ENCODE data around the gene RNASE7. TPM values are rescaled to one million over a fixed set of nuclear protein-coding genes. Genes with fewer than 3 reads are reported as not detected.

RNASE7 gene
- polyA plus RNA-seq (2013, experiment 1 of 2): not detected
- polyA plus RNA-seq (2013, experiment 2 of 2): not detected

GRCh38 chr14:21041676-21042433, at the start of gene RNASE7:
RNASE7 (plus strand) TSS chr14:21042362; CDS start chr14:21042993, 631 bp downstream.
- WGBS: 68% methylated on average over 10 of the region's 11 CpGs
- Histone ChIP-seq H3K27ac (ENCODE audit: low read length, poor library complexity, severe bottlenecking) (no peak within 1 kb of the TSS), H2BK120ac (ENCODE audit: low read depth, low read length) (no peak within 1 kb of the TSS)

GRCh38 chr14:20996521-20996920, 45.6 kb upstream of the RNASE7 start:
- H2BK5ac ChIP-seq (ENCODE audit: low read depth, low read length, poor library complexity, severe bottlenecking): no peak overlapping the region
- H2BK15ac ChIP-seq (ENCODE audit: low read depth, poor library complexity, severe bottlenecking): no peak overlapping the region
- no peaks in the 10 kb centered on the region for H3K27me3 ChIP-seq (ENCODE audit: control insufficient read depth in 1 of 2, insufficient read depth in 1 of 2, low read length in 2 of 2)
- no peak overlapping the region for H2BK12ac ChIP-seq (ENCODE audit: low read length in 2 of 2)
- peaks cover 26 to 62% of the 10 kb centered on the region in 2 experiments for H3K36me3 ChIP-seq (ENCODE audit: control insufficient read depth in 1 of 2, insufficient read depth in 2 of 2, low read depth in 1 of 2, low read length in 2 of 2)
- no peak overlapping the region for H2AK5ac ChIP-seq (ENCODE audit: low read length, severe bottlenecking)
- H3K79me1 ChIP-seq (replicated peaks; ENCODE audit: low read length, poor library complexity, severe bottlenecking): peaks cover 9% of the 10 kb centered on the region
- no peak overlapping the region for H3K27ac ChIP-seq (ENCODE audit: low read length, poor library complexity, severe bottlenecking)
- H3K4me2 ChIP-seq (ENCODE audit: low read length, poor library complexity, severe bottlenecking): no peak overlapping the region
- 97% methylated on average over 14 of the region's 14 CpGs for WGBS
- H3K23ac ChIP-seq (ENCODE audit: low read length in 2 of 2): no peak overlapping the region
- H3K9me3 ChIP-seq (ENCODE audit: control insufficient read depth, low read length): no peaks in the 10 kb centered on the region
- H2AFZ ChIP-seq (ENCODE audit: low read depth, low read length): no peak overlapping the region
- H3K4ac ChIP-seq (ENCODE audit: low read depth in 1 of 2, low read length in 2 of 2): no peak overlapping the region
- no peak overlapping the region for H4K91ac ChIP-seq (ENCODE audit: low read length)
- no peak overlapping the region for H3K14ac ChIP-seq (ENCODE audit: low read length in 2 of 2)
- no peak overlapping the region for H3K18ac ChIP-seq (ENCODE audit: low read depth in 1 of 2, low read length in 2 of 2)
- no peak overlapping the region for H3K9ac ChIP-seq (ENCODE audit: low read length)
- H4K8ac ChIP-seq (ENCODE audit: low read length): peak overlapping the region; percentile 19
- DNase-seq: no peak
- H2BK120ac ChIP-seq (ENCODE audit: low read depth, low read length): no peak overlapping the region
- H3K4me3 ChIP-seq (ENCODE audit: insufficient read depth in 1 of 2, low read depth in 1 of 2, low read length in 2 of 2): no peak overlapping the region
- H3K4me1 ChIP-seq (ENCODE audit: control insufficient read depth, insufficient read depth, low read depth, low read length): peaks cover 8% of the 10 kb centered on the region

More at GRCh38 chr14:21041676-21042433, at the start of gene RNASE7:
- Histone ChIP-seq H3K4me1 (ENCODE audit: control insufficient read depth, insufficient read depth, low read depth, low read length) (peaks cover 7% of the 10 kb centered on the region), H4K8ac (ENCODE audit: low read length) (no peak within 1 kb of the TSS), H3K36me3 (ENCODE audit: control insufficient read depth in 1 of 2, insufficient read depth in 2 of 2, low read depth in 1 of 2, low read length in 2 of 2) (no peaks in the 10 kb centered on the region), H3K4ac (ENCODE audit: low read depth in 1 of 2, low read length in 2 of 2) (no peak within 1 kb of the TSS), H3K4me2 (ENCODE audit: low read length, poor library complexity, severe bottlenecking) (no peak within 1 kb of the TSS), H3K27me3 (ENCODE audit: control insufficient read depth in 1 of 2, insufficient read depth in 1 of 2, low read length in 2 of 2) (peaks cover 0 to 8% of the 10 kb centered on the region in 2 experiments), H2BK12ac (ENCODE audit: low read length in 2 of 2) (no peak within 1 kb of the TSS), H3K4me3 (ENCODE audit: insufficient read depth in 1 of 2, low read depth in 1 of 2, low read length in 2 of 2) (no peak within 1 kb of the TSS), H3K79me1 (replicated peaks; ENCODE audit: low read length, poor library complexity, severe bottlenecking) (no peaks in the 10 kb centered on the region), H2AK5ac (ENCODE audit: low read length, severe bottlenecking) (no peak within 1 kb of the TSS), H2AFZ (ENCODE audit: low read depth, low read length) (no peak within 1 kb of the TSS), H3K9me3 (ENCODE audit: control insufficient read depth, low read length) (no peaks in the 10 kb centered on the region), H3K18ac (ENCODE audit: low read depth in 1 of 2, low read length in 2 of 2) (no peak within 1 kb of the TSS), H2BK5ac (ENCODE audit: low read depth, low read length, poor library complexity, severe bottlenecking) (no peak within 1 kb of the TSS), H3K23ac (ENCODE audit: low read length in 2 of 2) (no peak within 1 kb of the TSS), H2BK15ac (ENCODE audit: low read depth, poor library complexity, severe bottlenecking) (no peak within 1 kb of the TSS), H3K9ac (ENCODE audit: low read length) (no peak within 1 kb of the TSS), H3K14ac (ENCODE audit: low read length in 2 of 2) (no peak within 1 kb of the TSS), H4K91ac (ENCODE audit: low read length) (no peak within 1 kb of the TSS)
- DNase-seq: peak; percentile 23

GRCh38 chr14:20997115-20997514, 45.0 kb upstream of the RNASE7 start:
- WGBS: 100% methylated on average over 2 of the region's 4 CpGs
- H3K36me3 ChIP-seq (ENCODE audit: control insufficient read depth in 1 of 2, insufficient read depth in 2 of 2, low read depth in 1 of 2, low read length in 2 of 2): peaks cover 26 to 56% of the 10 kb centered on the region in 2 experiments
- no peak overlapping the region for H2BK15ac ChIP-seq (ENCODE audit: low read depth, poor library complexity, severe bottlenecking)
- no peak overlapping the region for H3K4me2 ChIP-seq (ENCODE audit: low read length, poor library complexity, severe bottlenecking)
- H3K27ac ChIP-seq (ENCODE audit: low read length, poor library complexity, severe bottlenecking): no peak overlapping the region
- no peak overlapping the region for H4K91ac ChIP-seq (ENCODE audit: low read length)
- H3K4ac ChIP-seq (ENCODE audit: low read depth in 1 of 2, low read length in 2 of 2): no peak overlapping the region
- H3K23ac ChIP-seq (ENCODE audit: low read length in 2 of 2): no peak overlapping the region
- H3K14ac ChIP-seq (ENCODE audit: low read length in 2 of 2): no peak overlapping the region
- H2AFZ ChIP-seq (ENCODE audit: low read depth, low read length): no peak overlapping the region
- H3K27me3 ChIP-seq (ENCODE audit: control insufficient read depth in 1 of 2, insufficient read depth in 1 of 2, low read length in 2 of 2): no peaks in the 10 kb centered on the region
- no peak for DNase-seq
- no peaks in the 10 kb centered on the region for H3K9me3 ChIP-seq (ENCODE audit: control insufficient read depth, low read length)
- peaks cover 8% of the 10 kb centered on the region for H3K4me1 ChIP-seq (ENCODE audit: control insufficient read depth, insufficient read depth, low read depth, low read length)
- peaks cover 7% of the 10 kb centered on the region for H3K79me1 ChIP-seq (replicated peaks; ENCODE audit: low read length, poor library complexity, severe bottlenecking)
- H2BK5ac ChIP-seq (ENCODE audit: low read depth, low read length, poor library complexity, severe bottlenecking): no peak overlapping the region
- H3K9ac ChIP-seq (ENCODE audit: low read length): no peak overlapping the region
- no peak overlapping the region for H4K8ac ChIP-seq (ENCODE audit: low read length)
- no peak overlapping the region for H2BK12ac ChIP-seq (ENCODE audit: low read length in 2 of 2)
- H2AK5ac ChIP-seq (ENCODE audit: low read length, severe bottlenecking): no peak overlapping the region
- no peak overlapping the region for H3K18ac ChIP-seq (ENCODE audit: low read depth in 1 of 2, low read length in 2 of 2)
- no peak overlapping the region for H3K4me3 ChIP-seq (ENCODE audit: insufficient read depth in 1 of 2, low read depth in 1 of 2, low read length in 2 of 2)
- no peak overlapping the region for H2BK120ac ChIP-seq (ENCODE audit: low read depth, low read length)

GRCh38 chr14:20997564-20997963, 44.6 kb upstream of the RNASE7 start:
- Histone ChIP-seq H4K8ac (ENCODE audit: low read length) (no peak overlapping the region), H3K79me1 (replicated peaks; ENCODE audit: low read length, poor library complexity, severe bottlenecking) (peaks cover 4% of the 10 kb centered on the region), H3K9ac (ENCODE audit: low read length) (no peak overlapping the region), H3K23ac (ENCODE audit: low read length in 2 of 2) (no peak overlapping the region), H3K27ac (ENCODE audit: low read length, poor library complexity, severe bottlenecking) (no peak overlapping the region), H2AFZ (ENCODE audit: low read depth, low read length) (no peak overlapping the region), H2BK15ac (ENCODE audit: low read depth, poor library complexity, severe bottlenecking) (no peak overlapping the region), H2BK5ac (ENCODE audit: low read depth, low read length, poor library complexity, severe bottlenecking) (no peak overlapping the region), H3K18ac (ENCODE audit: low read depth in 1 of 2, low read length in 2 of 2) (no peak overlapping the region), H3K4me3 (ENCODE audit: insufficient read depth in 1 of 2, low read depth in 1 of 2, low read length in 2 of 2) (no peak overlapping the region), H3K4me2 (ENCODE audit: low read length, poor library complexity, severe bottlenecking) (no peak overlapping the region), H3K4me1 (ENCODE audit: control insufficient read depth, insufficient read depth, low read depth, low read length) (peaks cover 8% of the 10 kb centered on the region), H3K27me3 (ENCODE audit: control insufficient read depth in 1 of 2, insufficient read depth in 1 of 2, low read length in 2 of 2) (no peaks in the 10 kb centered on the region), H3K14ac (ENCODE audit: low read length in 2 of 2) (no peak overlapping the region), H4K91ac (ENCODE audit: low read length) (no peak overlapping the region), H2AK5ac (ENCODE audit: low read length, severe bottlenecking) (no peak overlapping the region), H3K9me3 (ENCODE audit: control insufficient read depth, low read length) (no peaks in the 10 kb centered on the region), H3K36me3 (ENCODE audit: control insufficient read depth in 1 of 2, insufficient read depth in 2 of 2, low read depth in 1 of 2, low read length in 2 of 2) (peaks cover 24 to 51% of the 10 kb centered on the region in 2 experiments), H3K4ac (ENCODE audit: low read depth in 1 of 2, low read length in 2 of 2) (no peak overlapping the region), H2BK120ac (ENCODE audit: low read depth, low read length) (no peak overlapping the region), H2BK12ac (ENCODE audit: low read length in 2 of 2) (no peak overlapping the region)
- 94% methylated on average over 4 of the region's 6 CpGs for WGBS
- no peak for DNase-seq
